PC-3 (cell line): ENCODE data around the gene LEKR1. TPM values are rescaled to one million over a fixed set of nuclear protein-coding genes. Genes with fewer than 3 reads are reported as not detected.

Experiments used
- ATAC-seq: fragments of 200-7000 bp; cut with Tn5 transposase; 2 replicates; pipeline ENCODE4 v1.9.1; 2020; ENCODE audit warnings: mild to moderate bottlenecking, moderate library complexity
- BruUV-seq: library from RNA; stranded (reverse); fragments of 400-500 nt; replicated peaks from 2 replicates; lab custom pipeline; 2021; lab: Mats Ljungman, UMichigan
- CTCF ChIA-PET: fragments of 300-600 bp; sonication (Branson Sonifier 250); formaldehyde crosslinking; loops from one replicate; lab custom pipeline; 2022; ENCODE audit warnings: antibody characterized with exemption; lab: Charles Lee
- POLR2A ChIA-PET: fragments of 300-600 bp; sonication (Branson Sonifier 250); formaldehyde crosslinking; loops from one replicate; lab custom pipeline; 2022; ENCODE audit warnings: antibody characterized with exemption; ENCODE audit not compliant: unreplicated experiment; lab: Charles Lee
- DNase-seq: peaks from one replicate; pipeline ENCODE4 v3.0.0-alpha.2; 2015
- H2AFZ ChIP-seq: fragments of 300-600 bp; sonication (generic); 2 replicates; pipeline ENCODE4 v1.6.0; 2016; ENCODE audit warnings: antibody characterized with exemption, low read length
- H3F3A ChIP-seq: fragments of 300-600 bp; sonication (generic); one replicate; pipeline ENCODE4 v1.6.0; 2017; ENCODE audit warnings: antibody characterized with exemption, low read length, control low read depth, mild to moderate bottlenecking; ENCODE audit not compliant: unreplicated experiment
- H3K27ac ChIP-seq: fragments of 300-600 bp; sonication (generic); 2 replicates; pipeline ENCODE4 v1.5.1; 2016; ENCODE audit warnings: mild to moderate bottlenecking, low read length
- H3K27me3 ChIP-seq: fragments of 300-600 bp; sonication (generic); 2 replicates; pipeline ENCODE4 v1.6.1; 2016; ENCODE audit warnings: low read length, mixed read lengths
- H3K36me3 ChIP-seq: fragments of 300-600 bp; sonication (generic); 2 replicates; pipeline ENCODE4 v1.6.1; 2016; ENCODE audit warnings: low read depth, mixed run types, low read length, mixed read lengths
- H3K4me1 ChIP-seq: fragments of 300-600 bp; sonication (generic); 2 replicates; pipeline ENCODE4 v1.5.1; 2016; ENCODE audit warnings: low read length; ENCODE audit not compliant: insufficient read depth
- H3K4me2 ChIP-seq: fragments of 300-600 bp; sonication (generic); 2 replicates; pipeline ENCODE4 v1.6.0; 2016; ENCODE audit warnings: low read length
- H3K4me3 ChIP-seq: fragments of 300-600 bp; sonication (generic); 2 replicates; pipeline ENCODE4 v1.5.1; 2016; ENCODE audit warnings: mild to moderate bottlenecking, low read length, mixed read lengths
- H3K79me2 ChIP-seq: fragments of 300-600 bp; sonication (generic); 2 replicates; pipeline ENCODE4 v1.6.1; 2017; ENCODE audit warnings: low read length, mixed read lengths
- H3K9ac ChIP-seq: fragments of 300-600 bp; sonication (generic); 2 replicates; pipeline ENCODE4 v1.6.0; 2016; ENCODE audit warnings: mild to moderate bottlenecking, low read length
- H3K9me2 ChIP-seq: fragments of 300-600 bp; sonication (generic); replicated peaks from 2 replicates; pipeline ENCODE4 v1.6.1; 2016; ENCODE audit warnings: mixed run types, low read length, mixed read lengths
- H3K9me3 ChIP-seq: fragments of 300-600 bp; sonication (generic); 2 replicates; pipeline ENCODE4 v1.6.1; 2016; ENCODE audit warnings: low read length, mixed read lengths
- H4K20me1 ChIP-seq: fragments of 300-600 bp; sonication (generic); 2 replicates; pipeline ENCODE4 v1.6.1; 2016; ENCODE audit warnings: low read length, mixed read lengths
- CTCF ChIP-seq: fragments of 300-600 bp; sonication (generic); conservative IDR thresholded peaks from 2 replicates; pipeline ENCODE4 v1.5.1; 2017; ENCODE audit warnings: antibody characterized with exemption, low read depth, mild to moderate bottlenecking, low read length
- EZH2 ChIP-seq: fragments of 300-600 bp; sonication (generic); IDR thresholded peaks from one replicate; pipeline ENCODE4 v1.6.1; 2017; ENCODE audit warnings: antibody characterized with exemption, mild to moderate bottlenecking, low read length; ENCODE audit not compliant: unreplicated experiment
- EZH2phosphoT487 ChIP-seq: fragments of 300-600 bp; sonication (generic); IDR thresholded peaks from 2 replicates; pipeline ENCODE4 v1.6.1; 2018; ENCODE audit warnings: mild to moderate bottlenecking, antibody characterized with exemption, low read length, borderline replicate concordance
- intact Hi-C: fragments of 100-400 bp; cut with micrococcal nuclease; formaldehyde crosslinking; loops from 2 replicates; pipeline ENCODE4 v1.9.0; 2023
- total RNA-seq: library from RNA; depleted of rRNA; stranded (reverse); fragments of >200 nt; gene quantifications from 2 replicates; pipeline ENCODE4 v1.2.3, GENCODE V29; 2014

The LEKR1 gene
- total RNA-seq, 1 experiment from 2014 or later: 0.15 TPM

GRCh38 chr3:157063469-157063868 lies 237.3 kb downstream of the LEKR1 start:
- no peak overlapping the region for H3K9ac ChIP-seq
- H3F3A ChIP-seq: no peaks in the 10 kb centered on the region
- H3K9me3 ChIP-seq: no peaks in the 10 kb centered on the region
- H3K27ac ChIP-seq: no peak overlapping the region
- H3K9me2 ChIP-seq: no peaks in the 10 kb centered on the region
- no peaks in the 10 kb centered on the region for H3K27me3 ChIP-seq
- ATAC-seq (no peak), DNase-seq (no peak)
- no peak overlapping the region for H3K4me3 ChIP-seq
- CTCF ChIA-PET: interaction anchor here (0.6 kb wide), 1 partner anchor 111 kb away, joined by 7 read pairs; no protein-coding TSS in a partner anchor
- H3K79me2 ChIP-seq: no peaks in the 10 kb centered on the region
- H3K4me2 ChIP-seq: no peak overlapping the region
- no TSS peak for BruUV-seq
- peaks cover 11% of the 10 kb centered on the region for H3K4me1 ChIP-seq
- no peak for TF ChIP-seq CTCF
- no peak for TF ChIP-seq EZH2phosphoT487
- no peak for TF ChIP-seq EZH2
- H4K20me1 ChIP-seq: no peaks in the 10 kb centered on the region
- H3K36me3 ChIP-seq: no peaks in the 10 kb centered on the region
- intact Hi-C loops: no loop called here
- POLR2A ChIA-PET: no interaction called here
- H2AFZ ChIP-seq: no peak overlapping the region

DNA sequence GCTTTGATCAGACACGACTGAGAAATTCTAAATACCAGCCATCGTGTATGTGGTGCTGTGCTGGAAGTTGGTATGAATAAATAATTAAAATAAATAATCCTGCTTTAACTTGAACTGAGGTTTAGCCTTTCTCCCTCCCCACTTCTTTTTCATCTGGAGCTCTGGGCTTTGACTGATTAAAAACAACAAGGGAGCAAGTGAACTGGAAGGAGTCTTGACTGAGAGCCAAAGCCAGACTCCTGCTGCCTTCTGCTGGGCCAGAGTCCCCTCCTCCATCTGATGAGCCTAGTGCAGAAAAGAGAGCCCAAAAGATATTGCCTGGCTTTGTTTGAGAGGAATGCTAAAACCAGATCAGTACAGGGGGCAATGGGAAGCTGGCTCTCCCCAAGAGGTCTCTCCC lies 237.8 kb downstream of the LEKR1 start:
- Histone ChIP-seq H3F3A (no peaks in the 10 kb centered on the region), H3K4me2 (no peak overlapping the region), H3K4me1 (peaks cover 11% of the 10 kb centered on the region), H3K4me3 (no peak overlapping the region), H3K9me3 (no peaks in the 10 kb centered on the region), H3K9me2 (no peaks in the 10 kb centered on the region), H3K27ac (no peak overlapping the region), H2AFZ (no peak overlapping the region), H3K9ac (no peak overlapping the region), H3K36me3 (no peaks in the 10 kb centered on the region), H4K20me1 (no peaks in the 10 kb centered on the region), H3K27me3 (no peaks in the 10 kb centered on the region), H3K79me2 (no peaks in the 10 kb centered on the region)
- POLR2A ChIA-PET: no interaction called here
- DNase-seq (no peak), ATAC-seq (no peak)
- intact Hi-C loops: no loop called here
- CTCF ChIA-PET: interaction anchor here (0.6 kb wide), 1 partner anchor 111 kb away, joined by 7 read pairs; no protein-coding TSS in a partner anchor
- TF ChIP-seq EZH2: no peak
- TF ChIP-seq EZH2phosphoT487: no peak
- no peak for TF ChIP-seq CTCF
- no TSS peak for BruUV-seq

DNA sequence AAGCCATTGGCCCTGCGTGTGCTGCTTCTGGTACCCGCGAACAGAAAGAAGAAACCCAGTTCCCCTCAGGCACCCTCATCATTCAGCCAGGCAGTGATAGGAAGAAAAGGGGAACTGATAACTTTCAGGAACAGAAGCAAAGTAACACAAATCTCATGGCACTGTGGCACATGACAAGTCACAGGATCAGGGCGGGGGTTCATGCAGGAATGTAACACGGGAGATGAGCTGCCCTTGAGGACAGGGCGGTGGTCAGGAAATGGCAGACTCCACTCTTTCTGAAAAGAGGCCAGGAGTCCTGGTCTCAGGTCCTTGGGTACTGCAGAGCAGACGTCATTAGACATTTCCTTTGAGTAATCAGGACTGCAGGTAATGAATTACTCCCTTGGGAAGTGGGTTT lies 238.2 kb downstream of the LEKR1 start:
- Histone ChIP-seq H3K9me2 (no peaks in the 10 kb centered on the region), H3K27ac (no peak overlapping the region), H3F3A (no peaks in the 10 kb centered on the region), H3K9me3 (no peaks in the 10 kb centered on the region), H3K4me3 (no peak overlapping the region), H2AFZ (no peak overlapping the region), H3K27me3 (no peaks in the 10 kb centered on the region), H3K79me2 (no peaks in the 10 kb centered on the region), H3K36me3 (no peaks in the 10 kb centered on the region), H3K9ac (no peak overlapping the region), H3K4me1 (peaks cover 11% of the 10 kb centered on the region), H3K4me2 (no peak overlapping the region), H4K20me1 (no peaks in the 10 kb centered on the region)
- ChIA-PET POLR2A (no interaction called here), CTCF (interaction anchor here (0.6 kb wide), 1 partner anchor 110 kb away, joined by 7 read pairs; no protein-coding TSS in a partner anchor)
- DNase-seq: no peak
- ATAC-seq: no peak
- BruUV-seq: no TSS peak
- intact Hi-C loops: no loop called here
- TF ChIP-seq CTCF (no peak), EZH2phosphoT487 (no peak), EZH2 (no peak)
